HepG2 (cell line): Measurements from ENCODE around the gene TGFB2. TPM values are rescaled to one million over a fixed set of nuclear protein-coding genes. Genes with fewer than 3 reads are reported as not detected.

Source experiments
- ELF1 ChIP-seq: sonication (generic); formaldehyde crosslinking; IDR thresholded peaks from 2 replicates; pipeline ENCODE4 v1.4.0; 2020; ENCODE audit warnings: missing genetic modification reagents
- MXI1 ChIP-seq: IDR thresholded peaks from 3 replicates; pipeline ENCODE4 v1.6.1; 2012; ENCODE audit warnings: low read depth, low read length, inconsistent platforms, borderline replicate concordance
- PRDM15 ChIP-seq: sonication (generic); formaldehyde crosslinking; IDR thresholded peaks from 2 replicates; pipeline ENCODE4 v1.4.0; 2020; ENCODE audit warnings: missing genetic modification reagents
- ZNF550 ChIP-seq: sonication (generic); formaldehyde crosslinking; IDR thresholded peaks from 2 replicates; pipeline ENCODE4 v1.4.0; 2020; ENCODE audit warnings: mild to moderate bottlenecking, missing genetic modification reagents, borderline replicate concordance
- polyA plus RNA-seq, 8 experiments: library from polyadenylated mRNA; depleted of rRNA in 3 of 8; stranded (reverse) in 7 of 8; unstranded in 1 of 8; fragments of >200 nt; fragmentation: Illumina TruSeq in 4 of 8; extraction: Trizol in 4 of 8; gene quantifications; 2 replicates each; pipeline versions ENCODE4 v1.2.1 to v1.2.3, GENCODE V29; 2011 to 2016; ENCODE audit warnings: low read depth in 4 of 8, missing spikeins in 1 of 8, mixed read lengths in 1 of 8; ENCODE audit not compliant: insufficient read depth in 1 of 8
- total RNA-seq, 5 experiments: library from RNA; depleted of rRNA; stranded (reverse); fragments of >200 nt; fragmentation: Illumina TruSeq; extraction: Trizol; gene quantifications; 2 replicates each; pipeline ENCODE4 v1.2.3, GENCODE V29; 2016; ENCODE audit warnings: low read depth in 1 of 5
- TF ChIP-seq, protein P1 (sequence below): sonication (generic); formaldehyde crosslinking; IDR thresholded peaks from 2 replicates; pipeline ENCODE4 v1.9.0; 2021; ENCODE audit warnings: missing genetic modification reagents, borderline replicate concordance
- TF ChIP-seq, protein P2 (sequence below): sonication (generic); formaldehyde crosslinking; IDR thresholded peaks from 2 replicates; pipeline ENCODE4 v1.8.0; 2022; ENCODE audit warnings: mild to moderate bottlenecking, missing genetic modification reagents, borderline replicate concordance

Gene TGFB2
- total and polyA plus RNA-seq, 2 of the 13 experiments (the other 11 are each of a cell fraction or from before 2014, with no cell fraction given), result 0.07 TPM; not detected in 1

GRCh38 chr1:218474128-218474527, 129.0 kb downstream of the TGFB2 start (continued):
- TF ChIP-seq PRDM15 (CRISPR knock-in tag) (no peak), ZNF550 (no peak), MXI1 (no peak), ELF1 (CRISPR knock-in tag) (no peak)
- TF ChIP-seq, protein P1, sequence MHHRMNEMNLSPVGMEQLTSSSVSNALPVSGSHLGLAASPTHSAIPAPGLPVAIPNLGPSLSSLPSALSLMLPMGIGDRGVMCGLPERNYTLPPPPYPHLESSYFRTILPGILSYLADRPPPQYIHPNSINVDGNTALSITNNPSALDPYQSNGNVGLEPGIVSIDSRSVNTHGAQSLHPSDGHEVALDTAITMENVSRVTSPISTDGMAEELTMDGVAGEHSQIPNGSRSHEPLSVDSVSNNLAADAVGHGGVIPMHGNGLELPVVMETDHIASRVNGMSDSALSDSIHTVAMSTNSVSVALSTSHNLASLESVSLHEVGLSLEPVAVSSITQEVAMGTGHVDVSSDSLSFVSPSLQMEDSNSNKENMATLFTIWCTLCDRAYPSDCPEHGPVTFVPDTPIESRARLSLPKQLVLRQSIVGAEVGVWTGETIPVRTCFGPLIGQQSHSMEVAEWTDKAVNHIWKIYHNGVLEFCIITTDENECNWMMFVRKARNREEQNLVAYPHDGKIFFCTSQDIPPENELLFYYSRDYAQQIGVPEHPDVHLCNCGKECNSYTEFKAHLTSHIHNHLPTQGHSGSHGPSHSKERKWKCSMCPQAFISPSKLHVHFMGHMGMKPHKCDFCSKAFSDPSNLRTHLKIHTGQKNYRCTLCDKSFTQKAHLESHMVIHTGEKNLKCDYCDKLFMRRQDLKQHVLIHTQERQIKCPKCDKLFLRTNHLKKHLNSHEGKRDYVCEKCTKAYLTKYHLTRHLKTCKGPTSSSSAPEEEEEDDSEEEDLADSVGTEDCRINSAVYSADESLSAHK (CRISPR knock-in tag), result no peak
- TF ChIP-seq, protein P2, sequence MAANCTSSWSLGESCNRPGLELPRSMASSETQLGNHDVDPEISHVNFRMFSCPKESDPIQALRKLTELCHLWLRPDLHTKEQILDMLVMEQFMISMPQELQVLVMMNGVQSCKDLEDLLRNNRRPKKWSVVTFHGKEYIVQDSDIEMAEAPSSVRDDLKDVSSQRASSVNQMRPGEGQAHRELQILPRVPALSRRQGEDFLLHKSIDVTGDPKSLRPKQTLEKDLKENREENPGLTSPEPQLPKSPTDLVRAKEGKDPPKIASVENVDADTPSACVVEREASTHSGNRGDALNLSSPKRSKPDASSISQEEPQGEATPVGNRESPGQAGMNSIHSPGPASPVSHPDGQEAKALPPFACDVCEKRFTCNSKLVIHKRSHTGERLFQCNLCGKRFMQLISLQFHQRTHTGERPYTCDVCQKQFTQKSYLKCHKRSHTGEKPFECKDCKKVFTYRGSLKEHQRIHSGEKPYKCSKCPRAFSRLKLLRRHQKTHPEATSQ, result no peak
- TF ChIP-seq, all 625 proteins: peak for 0
